Measurements from ENCODE around the gene CORIN.

The CORIN gene

GRCh38 chr4:47721892-47722575 lies 115.8 kb downstream of the CORIN start:
- Histone ChIP-seq H3K27me3 (ENCODE audit: low read length) (no peaks in the 10 kb centered on the region), H3F3A (ENCODE audit: insufficient read depth) (no peaks in the 10 kb centered on the region), H3K9me2 (replicated peaks; ENCODE audit: insufficient read depth, low read length) (no peaks in the 10 kb centered on the region), H2AFZ (ENCODE audit: low read depth, low read length, severe bottlenecking) (no peak overlapping the region), H3K9ac (ENCODE audit: low read length) (no peak overlapping the region), H3K27ac (ENCODE audit: low read depth, low read length) (no peak overlapping the region), H3K79me2 (ENCODE audit: insufficient read depth, low read length) (no peaks in the 10 kb centered on the region), H3K36me3 (ENCODE audit: low read length) (no peaks in the 10 kb centered on the region), H4K20me1 (ENCODE audit: low read depth, low read length) (no peaks in the 10 kb centered on the region), H3K4me2 (ENCODE audit: low read depth, low read length, poor library complexity, severe bottlenecking) (no peak overlapping the region), H3K9me3 (ENCODE audit: insufficient read depth, low read length) (no peaks in the 10 kb centered on the region), H3K4me3 (ENCODE audit: insufficient read depth, low read length, poor library complexity, severe bottlenecking) (no peak overlapping the region)
- TF ChIP-seq CTCF (IDR thresholded peaks at IDR 0.05; ENCODE audit: insufficient read depth, low read length, poor library complexity, severe bottlenecking) (no peak), EZH2phosphoT487 (conservative IDR thresholded peaks at IDR 0.05; ENCODE audit: low read length) (no peak)

- Histone ChIP-seq H3K79me2 (ENCODE audit: insufficient read depth, low read length) (no peaks in the 10 kb centered on the region), H3K9ac (ENCODE audit: low read length) (no peak overlapping the region), H3K9me3 (ENCODE audit: insufficient read depth, low read length) (no peaks in the 10 kb centered on the region), H3K36me3 (ENCODE audit: low read length) (no peaks in the 10 kb centered on the region), H3K27ac (ENCODE audit: low read depth, low read length) (no peak overlapping the region), H3K9me2 (replicated peaks; ENCODE audit: insufficient read depth, low read length) (no peaks in the 10 kb centered on the region), H3K4me3 (ENCODE audit: insufficient read depth, low read length, poor library complexity, severe bottlenecking) (no peak overlapping the region), H3K27me3 (ENCODE audit: low read length) (no peaks in the 10 kb centered on the region), H3F3A (ENCODE audit: insufficient read depth) (no peaks in the 10 kb centered on the region), H3K4me2 (ENCODE audit: low read depth, low read length, poor library complexity, severe bottlenecking) (no peak overlapping the region), H4K20me1 (ENCODE audit: low read depth, low read length) (no peaks in the 10 kb centered on the region), H2AFZ (ENCODE audit: low read depth, low read length, severe bottlenecking) (no peak overlapping the region)
- TF ChIP-seq CTCF (IDR thresholded peaks at IDR 0.05; ENCODE audit: insufficient read depth, low read length, poor library complexity, severe bottlenecking): no peak
- no peak for TF ChIP-seq EZH2phosphoT487 (conservative IDR thresholded peaks at IDR 0.05; ENCODE audit: low read length)
Observed at GRCh38 chr4:47721485-47721884, 116.4 kb downstream of the CORIN start.

- TF ChIP-seq EZH2phosphoT487 (conservative IDR thresholded peaks at IDR 0.05; ENCODE audit: low read length): no peak
- TF ChIP-seq CTCF (IDR thresholded peaks at IDR 0.05; ENCODE audit: insufficient read depth, low read length, poor library complexity, severe bottlenecking): no peak
- Histone ChIP-seq H4K20me1 (ENCODE audit: low read depth, low read length) (no peaks in the 10 kb centered on the region), H3K4me2 (ENCODE audit: low read depth, low read length, poor library complexity, severe bottlenecking) (no peak overlapping the region), H2AFZ (ENCODE audit: low read depth, low read length, severe bottlenecking) (no peak overlapping the region), H3K79me2 (ENCODE audit: insufficient read depth, low read length) (no peaks in the 10 kb centered on the region), H3K9me3 (ENCODE audit: insufficient read depth, low read length) (no peaks in the 10 kb centered on the region), H3K27ac (ENCODE audit: low read depth, low read length) (no peak overlapping the region), H3F3A (ENCODE audit: insufficient read depth) (no peaks in the 10 kb centered on the region), H3K9me2 (replicated peaks; ENCODE audit: insufficient read depth, low read length) (no peaks in the 10 kb centered on the region), H3K4me3 (ENCODE audit: insufficient read depth, low read length, poor library complexity, severe bottlenecking) (no peak overlapping the region), H3K27me3 (ENCODE audit: low read length) (no peaks in the 10 kb centered on the region), H3K36me3 (ENCODE audit: low read length) (no peaks in the 10 kb centered on the region), H3K9ac (ENCODE audit: low read length) (no peak overlapping the region)
Observed at GRCh38 chr4:47720787-47721186, 117.1 kb downstream of the CORIN start.
